Stimulated activated CD4-positive, alpha-beta T cell treated with anti-CD3 and anti-CD28 coated beads, TNF-alpha, amount 100 ng/mL, for 4 hours (primary cell): ENCODE results near the gene CASZ1.

ENCODE experiments used
- DNase-seq, 3 experiments: peaks; one replicate each; pipeline ENCODE4 v3.0.0-alpha.2; 2020; ENCODE audit warnings: low read depth in 3 of 3

CASZ1 gene

GRCh38 chr1:10638559-10639005 is 157.9 kb downstream of the CASZ1 start:
- DNase-seq = no peak

- no peak for DNase-seq
Observed at GRCh38 chr1:10637834-10638558, 158.4 kb downstream of the CASZ1 start.

- DNase-seq = no peak
Observed at GRCh38 chr1:10637400-10637799, 159.0 kb downstream of the CASZ1 start.

- DNase-seq = no peak
Observed at GRCh38 chr1:10635992-10636391, 160.5 kb downstream of the CASZ1 start.

GRCh38 chr1:10635085-10635896 is 161.2 kb downstream of the CASZ1 start:
- no peak for DNase-seq

- DNase-seq = no peak
Observed at GRCh38 chr1:10634428-10635084, 161.9 kb downstream of the CASZ1 start.

- DNase-seq = no peak
Observed at GRCh38 chr1:10634075-10634427, 162.4 kb downstream of the CASZ1 start.

- no peak for DNase-seq
Observed at GRCh38 chr1:10633416-10633815, 163.0 kb downstream of the CASZ1 start.

- DNase-seq = no peak
Observed at GRCh38 chr1:10632691-10633090, 163.8 kb downstream of the CASZ1 start.

- no peak for DNase-seq
Observed at GRCh38 chr1:10631811-10632593, 164.4 kb downstream of the CASZ1 start.

GRCh38 chr1:10631121-10631810 is 165.2 kb downstream of the CASZ1 start:
- no peak for DNase-seq

- DNase-seq = no peak
Observed at GRCh38 chr1:10630661-10631120, 165.8 kb downstream of the CASZ1 start.

- no peak for DNase-seq
Observed at GRCh38 chr1:10629816-10630571, 166.5 kb downstream of the CASZ1 start.

- no peak for DNase-seq
Observed at GRCh38 chr1:10629091-10629815, 167.2 kb downstream of the CASZ1 start.

- DNase-seq = no peak
Observed at GRCh38 chr1:10628685-10629084, 167.8 kb downstream of the CASZ1 start.

GRCh38 chr1:10626791-10627410 is 169.5 kb downstream of the CASZ1 start:
- DNase-seq = no peak

GRCh38 chr1:10626131-10626731 is 170.2 kb downstream of the CASZ1 start:
- no peak for DNase-seq

GRCh38 chr1:10625554-10625953 is 170.9 kb downstream of the CASZ1 start:
- no peak for DNase-seq

GRCh38 chr1:10625076-10625475 is 171.4 kb downstream of the CASZ1 start:
- DNase-seq = no peak
